Right renal cortex interstitium (tissue), 3 donors: ENCODE data around the gene MCUB. TPM values are rescaled to one million over a fixed set of nuclear protein-coding genes. Genes with fewer than 3 reads are reported as not detected.
"Not testable (repeated sequence)": the region's sequence is repeated elsewhere in the genome, so short reads cannot be mapped to it uniquely, and the experiment has no call there.

ENCODE experiments used
- DNase-seq, 3 donors: peaks; one replicate each; pipeline ENCODE4 v3.0.0-alpha.2; 2013; ENCODE audit warnings: low read depth in 3 of 3, low spot score in 2 of 3
- polyA plus RNA-seq, 3 donors: library from polyadenylated mRNA; unstranded; fragments of 120-200 nt; gene quantifications; one replicate each; pipeline ENCODE4 v1.2.1, GENCODE V29; 2013; ENCODE audit not compliant: insufficient read length in 3 of 3

Gene MCUB
- polyA plus RNA-seq, 3 donors = 7.5 to 11.3 (median 9.7) TPM

DNA sequence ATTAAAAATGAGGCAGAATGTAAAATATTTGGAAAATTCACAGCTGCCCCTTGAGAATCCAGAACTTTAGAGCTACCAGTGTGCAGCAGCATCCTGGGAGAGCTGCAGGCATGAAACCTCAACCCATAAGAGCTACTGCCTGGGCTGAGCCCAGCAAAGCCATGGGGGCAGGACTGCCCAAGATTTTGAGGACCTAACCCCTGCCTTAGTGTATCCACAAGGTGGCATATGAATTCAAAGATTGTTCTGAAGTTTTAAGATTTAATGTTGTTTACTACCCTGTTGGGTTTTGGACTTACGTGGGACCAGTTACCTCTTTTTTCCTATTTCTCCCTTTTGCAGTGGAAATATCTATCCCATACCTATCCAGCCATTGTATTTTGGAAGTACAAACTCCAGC is 116.8 kb downstream of the MCUB start:
- DNase-seq = no peak

DNA sequence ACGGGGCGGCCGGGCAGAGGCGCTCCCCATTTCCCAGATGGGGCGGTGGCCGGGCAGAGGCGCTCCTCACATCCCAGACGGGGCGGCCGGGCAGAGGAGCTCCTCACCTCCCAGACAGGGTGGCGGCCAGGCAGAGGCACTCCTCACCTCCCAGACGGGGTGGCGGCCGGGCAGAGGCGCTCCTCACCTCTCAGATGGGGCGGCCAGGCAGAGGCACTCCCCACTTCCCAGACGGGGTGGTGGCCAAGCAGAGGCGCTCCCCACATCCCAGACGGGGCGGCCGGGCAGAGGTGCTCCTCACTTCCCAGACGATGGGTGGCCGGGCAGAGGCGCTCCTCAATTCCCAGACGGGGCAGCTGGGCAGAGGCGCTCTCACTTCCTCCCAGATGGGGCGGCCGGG is 118.4 kb downstream of the MCUB start:
- DNase-seq = not testable (repeated sequence)

DNA sequence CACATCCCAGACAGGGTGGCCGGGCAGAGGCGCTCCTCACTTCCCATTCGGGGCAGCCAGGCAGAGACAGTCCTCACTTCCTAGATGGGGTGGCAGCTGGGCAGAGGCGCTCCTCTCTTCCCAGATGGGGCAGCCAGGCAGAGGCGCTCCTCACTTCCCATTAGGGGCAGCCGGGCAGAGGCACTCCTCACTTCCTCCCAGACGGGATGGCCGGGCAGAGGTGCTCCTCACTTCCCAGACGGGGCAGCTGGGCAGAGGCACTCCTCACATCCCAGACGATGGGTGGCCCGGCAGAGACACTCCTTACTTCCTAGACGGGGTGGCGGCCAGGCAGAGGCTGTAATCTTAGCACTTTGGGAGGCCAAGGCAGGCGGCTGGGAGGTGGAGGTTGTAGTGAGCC is 118.9 kb downstream of the MCUB start:
- DNase-seq = not testable (repeated sequence)

DNA sequence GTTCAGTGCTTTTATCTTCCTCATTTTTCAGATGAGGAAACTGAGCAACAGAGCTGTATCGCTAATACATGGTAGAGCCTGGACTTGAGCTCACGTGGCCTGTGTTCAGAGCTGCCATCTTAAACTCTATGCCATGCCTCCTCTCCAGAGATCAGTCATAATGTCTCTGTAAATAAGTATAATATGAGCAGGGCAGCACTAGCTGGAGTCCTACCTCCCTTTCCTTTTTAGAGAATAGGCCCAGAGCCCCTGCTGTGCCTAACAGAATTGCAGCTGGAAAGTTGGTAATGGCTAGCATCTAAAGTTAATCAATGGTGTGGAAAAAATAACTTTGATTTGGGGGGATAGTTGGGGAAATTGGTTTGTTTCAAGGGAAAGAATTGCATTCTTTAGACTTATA is 122.8 kb downstream of the MCUB start:
- DNase-seq = no peak

DNA sequence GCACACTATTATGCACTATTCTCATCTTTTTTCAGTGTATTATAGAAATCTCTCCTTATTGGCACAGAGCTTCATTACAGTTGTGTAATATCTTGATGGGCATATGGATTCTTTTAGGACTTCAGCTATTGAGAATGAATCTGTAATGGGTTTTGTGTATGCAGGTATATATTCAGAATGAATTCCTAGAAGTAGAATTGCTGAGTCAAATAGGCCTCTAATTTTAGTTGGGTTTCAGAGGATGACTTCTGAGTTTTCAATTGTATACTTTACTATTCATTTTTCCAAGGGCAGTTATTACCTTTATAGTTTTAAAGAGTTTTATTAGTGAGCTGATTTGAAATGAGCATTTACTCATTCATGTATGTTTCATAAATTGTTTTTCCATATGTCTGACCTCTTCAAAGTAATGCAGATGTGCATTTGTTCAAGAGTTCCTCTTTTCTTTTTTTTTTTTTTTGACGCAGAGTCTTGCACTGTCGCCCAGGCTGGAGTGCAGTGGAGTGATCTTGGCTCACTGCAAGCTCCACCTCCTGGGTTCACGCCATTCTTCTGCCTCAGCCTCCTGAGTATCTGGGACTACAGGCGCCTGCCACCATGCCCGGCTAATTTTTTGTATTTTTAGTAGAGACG is 123.7 kb downstream of the MCUB start:
- DNase-seq = no peak

DNA sequence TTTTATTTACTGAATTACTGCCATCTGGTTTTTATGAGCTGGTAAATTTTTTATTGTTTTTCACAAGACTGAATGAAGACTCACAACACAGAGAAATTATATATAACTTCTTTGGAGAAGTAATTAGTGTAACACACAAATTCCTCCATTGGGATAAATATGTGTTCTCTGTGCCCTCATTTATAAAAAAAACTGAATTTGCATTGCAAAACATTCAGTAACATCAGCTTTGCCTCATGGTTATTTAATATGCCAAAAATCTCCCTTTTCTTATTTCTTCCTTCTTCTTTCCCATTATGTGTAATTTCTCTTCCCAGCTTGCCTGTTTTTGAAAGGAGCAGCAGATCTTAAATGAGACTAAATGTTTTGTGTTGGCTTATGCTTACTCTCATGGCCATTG is 124.7 kb downstream of the MCUB start:
- no peak for DNase-seq

DNA sequence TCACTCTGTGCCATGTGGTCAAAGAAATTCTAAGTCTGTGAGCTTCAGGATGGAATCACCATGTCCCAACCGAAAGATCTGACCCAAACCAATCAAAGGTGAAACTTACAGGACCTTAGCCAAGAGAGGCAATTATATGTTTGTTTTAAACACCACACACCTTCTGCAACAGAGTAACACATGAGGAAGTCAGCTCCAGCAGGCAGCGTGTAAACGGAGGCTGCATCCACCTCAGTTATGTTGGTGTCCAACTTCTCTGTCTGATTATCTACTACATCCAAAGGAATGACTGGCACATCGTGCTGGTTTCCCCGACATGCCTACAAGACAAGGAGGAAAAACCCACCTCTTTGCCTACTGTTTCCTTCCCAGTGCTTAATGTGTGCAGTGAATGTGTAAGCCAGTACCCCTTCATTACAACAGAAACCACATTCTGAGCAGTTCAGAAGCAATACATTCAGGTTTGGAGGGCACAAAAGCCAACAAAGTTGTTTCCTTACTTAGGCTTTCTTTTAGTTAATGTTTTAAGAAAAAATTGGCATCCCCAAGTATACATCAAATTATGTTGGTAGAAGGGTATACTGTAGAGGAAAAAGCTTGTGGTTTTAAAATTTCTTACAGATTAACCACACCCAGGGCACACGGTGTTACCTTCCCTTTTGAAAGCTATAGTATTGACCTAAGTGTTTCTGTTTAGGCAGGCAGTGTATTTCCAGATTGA is 130.8 kb downstream of the MCUB start:
- DNase-seq = no peak

DNA sequence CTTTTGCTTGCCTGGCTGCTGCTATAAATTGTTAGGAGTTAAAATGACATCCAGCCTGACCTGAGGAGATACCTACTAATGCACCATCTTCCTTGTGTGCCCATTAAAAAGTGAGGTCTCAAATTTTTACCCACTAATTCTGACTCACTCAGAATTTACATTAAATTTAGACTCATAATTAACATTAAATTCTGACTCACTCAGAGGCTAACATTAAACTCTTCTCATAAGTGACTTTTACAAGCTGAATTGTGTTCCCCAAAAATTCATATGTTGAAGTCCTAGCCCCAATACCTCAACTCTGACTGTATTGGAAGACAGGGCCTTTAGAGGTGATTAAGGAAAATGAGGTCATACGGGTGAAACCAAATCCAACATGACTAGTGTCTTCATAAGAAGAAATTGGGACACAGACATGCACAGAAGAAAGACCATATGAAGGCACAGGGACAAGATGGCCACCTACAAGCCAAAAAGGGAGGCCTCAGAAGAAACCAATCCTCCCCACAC is 131.4 kb downstream of the MCUB start:
- no peak for DNase-seq

DNA sequence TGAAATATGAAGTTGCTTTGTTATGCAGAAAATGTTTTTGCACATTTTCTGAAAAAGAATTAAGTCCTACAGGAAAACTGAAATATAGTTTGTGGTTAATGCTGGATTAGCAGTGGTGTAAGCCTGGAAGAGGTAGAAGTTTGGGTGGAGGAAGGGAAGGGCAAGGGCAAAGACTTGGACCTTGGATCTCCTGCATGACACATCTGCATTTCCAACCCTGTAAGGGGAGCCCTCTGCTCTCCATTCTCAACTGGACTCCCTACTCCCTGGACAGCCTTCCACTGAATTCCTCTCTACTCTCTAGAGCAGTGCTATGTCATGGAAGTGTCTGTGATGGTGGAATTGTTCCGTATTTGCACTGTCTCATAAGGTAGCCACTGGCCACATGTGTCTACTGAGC is 138.6 kb downstream of the MCUB start:
- DNase-seq = no peak

DNA sequence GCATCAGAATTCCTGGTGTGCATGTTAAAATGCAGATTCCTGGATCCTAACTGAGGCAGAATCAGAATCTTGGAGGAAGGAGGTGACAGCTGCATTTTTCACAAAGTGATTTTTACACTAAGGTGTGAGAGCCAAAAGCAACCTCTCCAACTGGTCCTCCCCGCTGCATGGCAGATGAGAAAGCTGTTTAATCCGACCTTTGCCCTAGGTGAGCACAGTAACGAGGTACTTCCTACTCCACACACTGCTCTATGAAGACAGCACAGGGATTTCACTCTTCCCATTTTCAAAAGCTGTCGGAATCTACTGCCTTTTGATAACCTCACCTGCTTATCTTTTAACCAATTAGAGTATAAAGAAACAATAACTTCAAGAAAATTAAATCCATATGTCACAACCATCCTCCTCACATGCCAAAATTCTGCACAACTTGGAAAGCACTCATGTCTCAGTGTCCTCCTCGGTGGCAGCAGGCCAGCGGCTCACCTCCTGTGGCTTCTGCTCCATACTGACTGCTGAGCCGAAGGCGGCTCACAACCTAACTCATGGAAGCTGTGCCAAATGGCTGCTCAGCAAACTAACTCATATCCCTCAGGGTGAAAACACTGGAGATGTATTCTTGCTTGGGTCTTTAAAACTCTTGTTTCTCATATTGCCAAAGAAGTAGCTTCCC is 139.6 kb downstream of the MCUB start:
- DNase-seq = no peak

DNA sequence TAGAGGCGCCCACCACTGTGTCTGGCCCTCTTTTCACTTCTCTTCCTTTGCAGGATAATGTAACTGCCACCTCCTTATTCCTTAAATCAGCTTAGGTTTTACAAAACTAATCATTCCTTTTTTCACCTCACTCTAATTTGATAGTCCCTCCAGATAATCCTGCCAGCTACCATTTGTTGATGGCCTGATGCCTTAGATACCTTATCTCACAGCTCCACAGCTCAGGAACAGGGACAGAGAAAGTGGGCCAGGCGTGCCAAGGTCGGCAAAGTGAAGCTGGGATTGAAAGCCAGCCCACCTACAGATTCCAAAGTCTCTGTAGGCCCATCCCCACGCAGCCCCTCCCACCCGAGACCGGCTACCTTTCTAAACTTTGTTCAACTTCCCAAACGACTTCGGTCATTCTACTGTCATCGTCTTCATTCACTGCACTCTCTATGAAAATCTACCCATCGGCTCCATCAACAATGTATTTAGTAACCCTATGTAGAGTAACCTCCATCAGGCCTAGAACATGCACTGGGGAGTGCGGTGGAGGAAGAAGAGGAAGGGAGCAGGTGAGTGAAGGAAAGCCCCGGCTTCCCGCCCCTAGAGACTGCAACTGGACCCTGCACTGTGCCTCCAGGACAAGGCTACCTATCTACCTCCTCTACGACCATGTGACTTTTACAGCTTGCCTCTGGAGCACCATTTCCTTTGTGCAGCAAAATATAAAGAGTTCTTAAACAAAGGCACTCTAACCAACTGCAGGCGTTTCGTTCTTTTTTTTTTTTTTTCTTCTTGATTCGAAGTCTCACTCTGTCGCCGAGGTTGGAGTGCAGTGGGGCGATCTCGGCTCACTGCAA is 141.7 kb downstream of the MCUB start:
- DNase-seq = peak; percentile 3 to 18 (median 10)

DNA sequence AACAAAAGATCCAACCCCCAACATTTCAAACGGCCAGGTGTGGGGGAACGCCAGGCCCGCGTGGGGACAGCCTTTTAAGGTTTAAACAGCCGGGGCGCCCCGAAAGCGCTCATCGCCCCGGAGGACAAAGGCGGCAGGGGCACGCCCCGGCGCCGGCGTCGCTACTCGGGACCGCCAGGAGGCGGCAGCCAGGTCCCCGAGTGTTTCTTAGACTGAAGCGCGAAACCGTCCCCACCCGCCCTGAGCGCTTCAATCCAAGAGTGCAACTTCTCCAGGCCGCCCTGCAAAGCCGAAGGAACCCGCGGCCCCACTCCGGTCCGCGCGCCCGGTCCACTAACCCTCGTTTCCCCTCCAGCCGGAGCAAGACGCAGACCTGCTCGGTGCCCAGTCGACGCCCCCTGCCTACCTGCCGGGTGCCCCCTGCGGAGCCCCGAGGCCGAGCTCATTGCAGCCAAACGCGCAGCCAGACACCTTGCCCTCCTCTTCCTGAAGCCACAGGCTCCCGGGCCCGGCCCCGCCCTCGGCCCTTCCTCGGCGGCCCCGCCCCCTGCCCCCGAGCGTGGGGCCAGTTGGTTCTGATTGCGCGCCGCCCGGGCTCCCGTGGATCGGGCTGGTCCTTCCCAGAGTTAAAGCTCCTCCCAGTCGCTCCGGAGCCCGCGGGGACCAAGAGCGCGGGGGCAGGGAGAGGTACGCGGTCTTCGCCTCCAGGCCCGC is 143.1 kb downstream of the MCUB start, which contains the start of gene CASP6:
Gene CASP6 (minus strand): TSS at position 496 of the 714 bp plus-strand sequence. CDS start 50 bp downstream, at position 446.
- DNase-seq = peak; percentile 48 to 69 (median 62)

DNA sequence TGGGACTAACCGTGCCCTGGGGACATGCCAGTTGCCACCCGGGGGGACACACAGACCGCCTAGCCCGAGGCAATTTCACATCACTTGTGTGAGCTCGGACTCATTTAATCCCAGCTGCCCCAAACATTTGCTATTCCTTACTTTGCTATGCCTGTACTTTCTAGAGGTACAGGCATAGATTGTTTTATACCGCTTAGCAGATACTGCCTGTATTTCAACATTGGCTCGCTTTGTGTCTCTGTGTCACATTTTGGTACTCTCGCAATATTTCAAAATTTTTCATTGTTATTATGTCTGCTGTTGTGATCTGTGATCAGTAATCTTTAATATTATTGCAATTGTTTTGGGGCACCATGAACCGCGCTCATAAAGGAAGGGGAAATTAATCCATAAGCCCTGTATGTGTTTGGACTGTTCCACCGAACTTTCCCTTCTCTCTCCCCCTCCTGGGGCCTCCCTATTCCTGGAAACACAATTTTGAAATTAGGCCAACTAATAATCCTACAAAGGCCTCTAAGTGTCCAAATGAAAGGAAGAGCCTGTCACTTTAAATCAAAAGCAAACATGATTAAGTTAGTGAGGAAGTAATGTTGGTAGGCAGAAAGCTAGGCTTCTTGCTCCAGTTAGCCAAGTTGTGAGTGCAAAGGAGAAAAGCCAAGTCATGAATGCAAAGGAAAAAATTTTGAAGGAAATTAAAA is 143.8 kb downstream of the MCUB start:
- DNase-seq = peak; percentile 26 to 45 (median 34)

DNA sequence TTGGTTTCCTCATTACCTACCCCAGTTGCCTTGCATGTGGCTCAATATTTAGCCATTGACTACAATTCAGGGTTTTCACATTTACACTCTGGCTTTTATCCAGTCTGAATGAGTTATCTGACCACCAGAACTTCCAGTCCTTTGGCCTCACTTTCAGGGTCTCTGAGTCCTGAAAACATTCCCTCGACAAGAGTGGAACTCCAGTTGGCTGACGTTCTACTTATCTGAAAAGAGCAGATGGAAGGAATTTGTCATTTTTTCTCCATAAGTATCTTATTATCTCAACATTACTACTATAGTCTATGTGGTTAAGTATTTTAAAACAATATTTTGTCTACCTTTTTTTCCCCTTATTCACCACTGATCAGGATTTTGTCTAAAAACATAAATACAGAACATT is 148.4 kb downstream of the MCUB start:
- DNase-seq = no peak

DNA sequence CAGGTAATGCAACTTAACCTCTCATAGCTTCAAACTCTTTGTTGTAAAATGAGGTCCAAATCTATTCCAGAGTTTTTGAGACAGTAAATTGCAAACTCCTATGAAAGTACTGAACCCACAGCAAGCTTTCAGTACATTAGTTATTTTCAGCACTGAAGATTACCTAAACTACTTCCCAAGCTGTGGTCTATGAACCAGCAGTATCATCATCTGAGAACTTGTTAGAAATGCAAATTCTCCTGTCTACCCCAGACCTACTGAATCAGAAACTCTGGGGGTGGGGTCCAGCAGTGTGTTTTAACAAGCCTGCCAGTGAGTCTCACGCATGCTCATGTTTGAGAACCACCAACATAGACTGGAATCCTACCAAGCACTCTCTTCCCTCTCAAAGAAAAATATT is 148.9 kb downstream of the MCUB start:
- DNase-seq = no peak

DNA sequence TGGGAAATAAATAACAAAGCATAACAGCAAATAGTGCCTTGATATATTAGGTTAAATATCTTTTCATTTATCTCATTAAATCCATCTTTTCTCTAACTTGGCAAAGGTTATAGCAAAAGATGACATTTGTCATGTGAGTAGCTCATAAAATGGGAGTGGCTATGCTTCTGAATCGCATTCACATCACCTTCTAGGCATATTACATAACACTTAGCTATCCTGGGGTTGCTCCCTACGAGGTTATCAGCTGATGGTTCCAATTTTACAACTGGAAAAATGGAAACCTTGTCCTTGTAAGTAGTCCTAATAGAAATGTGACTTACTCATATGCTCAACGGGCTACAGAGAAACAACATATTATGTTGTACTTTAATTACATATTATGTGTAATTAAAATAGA is 153.5 kb downstream of the MCUB start:
- DNase-seq = no peak

DNA sequence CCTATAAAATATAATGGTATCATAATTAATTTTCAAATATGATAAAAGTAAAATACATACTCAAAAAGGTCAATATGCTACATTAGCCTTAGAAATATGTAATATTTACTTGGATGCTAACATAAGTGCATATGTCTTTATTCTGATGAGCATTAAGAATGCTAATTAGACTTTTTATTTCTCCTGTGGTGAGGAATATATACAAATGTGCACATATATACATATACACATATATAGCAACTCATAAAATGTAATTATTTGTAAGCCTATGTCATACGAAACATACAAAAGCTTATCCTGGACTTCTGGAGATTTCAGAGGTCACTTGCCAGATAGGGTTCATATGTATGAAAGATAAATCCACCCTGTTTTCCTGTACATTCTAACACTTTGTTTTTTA is 158.7 kb downstream of the MCUB start:
- no peak for DNase-seq

DNA sequence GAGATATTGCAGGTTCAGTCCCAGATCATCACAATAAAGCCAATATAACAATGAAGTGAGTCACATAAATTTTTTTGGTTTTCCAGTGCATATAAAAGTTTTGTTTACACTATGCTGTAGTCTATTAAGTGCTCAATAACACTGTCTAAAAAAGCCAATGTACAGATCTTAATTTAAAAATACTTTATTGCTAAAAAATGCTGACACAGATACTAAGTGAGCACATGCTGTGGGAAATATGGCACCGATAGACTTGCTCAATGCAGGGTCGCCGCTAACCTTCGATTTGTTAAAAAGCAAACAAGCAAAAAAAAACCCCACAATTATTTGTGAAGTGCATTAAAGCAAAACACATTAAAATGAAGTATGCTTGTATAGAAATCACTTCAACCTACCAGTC is 159.6 kb downstream of the MCUB start:
- DNase-seq = no peak

DNA sequence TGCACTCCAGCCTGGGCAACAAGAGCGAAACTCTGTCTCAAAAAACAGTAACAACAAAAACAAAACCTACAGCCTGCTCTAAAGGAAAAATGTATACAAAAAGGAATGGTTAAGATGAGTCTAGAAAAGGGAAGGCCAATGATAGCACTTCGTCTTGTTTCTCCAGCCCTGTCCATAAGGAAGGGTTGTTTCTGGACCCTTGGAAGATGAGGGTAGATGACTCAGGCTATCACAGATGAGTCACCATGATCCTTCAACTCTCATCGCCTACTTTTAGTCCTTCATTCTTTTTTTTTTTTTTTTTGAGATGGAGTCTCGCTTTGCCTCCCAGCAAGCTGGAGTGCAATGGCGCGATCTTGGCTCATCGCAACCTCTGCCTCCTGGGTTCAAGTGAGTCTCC is 161.0 kb downstream of the MCUB start:
- DNase-seq = no peak

DNA sequence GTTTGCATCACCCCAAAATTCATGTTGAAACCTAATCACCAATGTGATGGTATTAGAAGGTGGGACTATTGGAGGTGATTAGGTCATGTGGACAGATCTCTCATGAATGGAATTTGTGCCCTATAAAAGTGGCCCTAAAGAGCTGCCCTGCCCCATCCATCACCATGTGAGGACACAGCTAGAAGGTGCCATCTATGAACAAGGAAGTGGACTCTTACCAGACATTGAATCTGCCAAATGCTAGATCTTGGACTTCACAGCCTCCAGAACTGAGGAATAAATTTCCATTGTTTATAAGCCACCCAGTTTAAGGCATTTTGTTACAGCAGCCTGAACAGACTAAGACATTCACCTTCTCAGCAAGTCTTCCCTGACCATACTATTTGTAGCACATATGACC is 162.3 kb downstream of the MCUB start:
- DNase-seq = no peak
